ENCODE measurements around the gene PCDHGA9.
"Not testable (repeated sequence)": the region's sequence is repeated elsewhere in the genome, so short reads cannot be mapped to it uniquely, and the experiment has no call there.

Gene PCDHGA9

DNA sequence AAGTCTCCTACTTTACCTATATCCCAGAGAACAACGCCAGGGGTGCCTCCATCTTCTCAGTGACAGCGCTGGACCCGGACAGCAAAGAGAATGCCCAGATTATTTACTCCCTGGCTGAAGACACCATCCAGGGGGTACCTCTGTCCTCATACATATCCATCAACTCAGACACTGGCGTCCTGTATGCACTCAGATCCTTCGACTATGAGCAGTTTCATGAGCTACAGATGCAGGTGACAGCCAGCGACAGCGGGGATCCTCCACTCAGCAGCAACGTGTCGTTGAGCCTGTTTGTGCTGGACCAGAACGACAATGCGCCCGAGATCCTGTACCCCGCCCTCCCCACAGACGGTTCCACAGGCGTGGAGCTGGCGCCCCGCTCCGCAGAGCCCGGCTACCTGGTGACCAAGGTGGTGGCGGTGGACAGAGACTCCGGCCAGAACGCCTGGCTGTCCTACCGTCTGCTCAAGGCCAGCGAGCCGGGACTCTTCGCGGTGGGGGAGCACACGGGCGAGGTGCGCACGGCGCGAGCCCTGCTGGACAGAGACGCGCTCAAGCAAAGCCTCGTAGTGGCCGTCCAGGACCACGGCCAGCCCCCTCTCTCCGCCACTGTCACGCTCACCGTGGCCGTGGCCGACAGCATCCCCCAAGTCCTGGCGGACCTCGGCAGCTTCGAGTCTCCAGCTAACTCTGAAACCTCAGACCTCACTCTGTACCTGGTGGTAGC lies 12.1 kb downstream of the PCDHGA9 start:
- not testable (repeated sequence) for DNase-seq

DNA sequence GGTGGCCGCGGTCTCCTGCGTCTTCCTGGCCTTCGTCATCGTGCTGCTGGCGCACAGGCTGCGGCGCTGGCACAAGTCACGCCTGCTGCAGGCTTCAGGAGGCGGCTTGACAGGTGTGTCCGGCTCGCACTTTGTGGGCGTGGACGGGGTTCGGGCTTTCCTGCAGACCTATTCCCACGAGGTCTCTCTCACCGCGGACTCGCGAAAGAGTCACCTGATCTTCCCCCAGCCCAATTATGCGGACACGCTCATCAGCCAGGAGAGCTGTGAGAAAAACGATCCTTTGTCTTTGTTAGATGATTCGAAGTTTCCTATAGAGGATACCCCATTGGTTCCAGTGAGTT lies 12.7 kb downstream of the PCDHGA9 start:
- not testable (repeated sequence) for DNase-seq

DNA sequence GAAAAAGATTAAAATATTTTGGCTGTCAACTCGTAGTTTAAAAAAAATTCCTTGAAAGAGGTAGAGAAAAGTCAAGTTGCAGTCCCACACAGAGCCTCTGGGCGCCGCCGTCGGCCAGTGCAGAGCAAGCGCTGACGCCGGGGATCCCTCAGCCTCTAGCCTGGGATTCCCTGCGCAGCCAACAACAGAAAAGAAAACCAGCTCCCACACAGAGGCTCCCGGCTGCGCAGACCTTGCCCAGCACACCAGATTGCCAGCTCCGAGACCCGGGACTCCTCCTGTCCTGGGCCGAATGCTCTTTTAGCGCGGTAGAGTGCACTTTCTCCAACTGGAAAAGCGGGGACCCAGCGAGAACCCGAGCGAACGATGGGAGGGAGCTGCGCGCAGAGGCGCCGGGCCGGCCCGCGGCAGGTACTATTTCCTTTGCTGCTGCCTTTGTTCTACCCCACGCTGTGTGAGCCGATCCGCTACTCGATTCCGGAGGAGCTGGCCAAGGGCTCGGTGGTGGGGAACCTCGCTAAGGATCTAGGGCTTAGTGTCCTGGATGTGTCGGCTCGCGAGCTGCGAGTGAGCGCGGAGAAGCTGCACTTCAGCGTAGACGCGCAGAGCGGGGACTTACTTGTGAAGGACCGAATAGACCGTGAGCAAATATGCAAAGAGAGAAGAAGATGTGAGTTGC lies 15.1 kb downstream of the PCDHGA9 start, which contains the start of gene PCDHGB7:
PCDHGB7 (plus strand) TSS at position 184 of the 679 bp plus-strand sequence; CDS start at position 367, 183 bp downstream.
- DNase-seq: peak; percentile 72

DNA sequence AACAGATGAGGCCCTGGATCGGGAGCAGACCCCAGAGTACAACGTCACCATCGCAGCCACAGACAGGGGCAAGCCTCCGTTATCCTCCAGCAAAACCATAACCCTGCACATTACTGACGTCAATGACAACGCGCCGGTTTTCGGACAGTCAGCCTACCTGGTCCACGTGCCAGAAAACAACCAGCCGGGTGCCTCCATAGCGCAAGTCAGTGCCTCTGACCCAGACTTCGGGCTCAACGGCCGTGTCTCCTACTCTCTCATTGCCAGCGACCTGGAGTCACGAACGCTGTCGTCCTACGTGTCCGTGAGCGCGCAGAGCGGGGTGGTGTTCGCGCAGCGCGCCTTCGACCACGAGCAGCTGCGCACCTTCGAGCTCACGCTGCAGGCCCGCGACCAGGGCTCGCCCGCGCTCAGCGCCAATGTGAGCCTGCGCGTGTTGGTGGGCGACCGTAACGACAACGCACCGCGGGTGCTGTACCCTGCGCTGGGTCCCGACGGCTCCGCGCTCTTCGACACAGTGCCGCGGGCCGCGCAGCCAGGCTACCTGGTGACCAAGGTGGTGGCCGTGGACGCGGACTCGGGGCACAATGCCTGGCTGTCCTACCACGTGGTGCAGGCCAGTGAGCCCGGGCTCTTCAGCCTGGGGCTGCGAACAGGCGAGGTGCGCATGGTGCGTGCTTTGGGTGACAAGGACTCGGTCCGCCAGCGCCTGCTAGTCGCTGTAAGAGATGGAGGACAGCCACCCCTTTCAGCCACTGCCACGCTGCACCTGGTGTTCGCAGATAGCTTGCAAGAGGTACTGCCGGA lies 16.7 kb downstream of the PCDHGA9 start:
- DNase-seq: no peak

DNA sequence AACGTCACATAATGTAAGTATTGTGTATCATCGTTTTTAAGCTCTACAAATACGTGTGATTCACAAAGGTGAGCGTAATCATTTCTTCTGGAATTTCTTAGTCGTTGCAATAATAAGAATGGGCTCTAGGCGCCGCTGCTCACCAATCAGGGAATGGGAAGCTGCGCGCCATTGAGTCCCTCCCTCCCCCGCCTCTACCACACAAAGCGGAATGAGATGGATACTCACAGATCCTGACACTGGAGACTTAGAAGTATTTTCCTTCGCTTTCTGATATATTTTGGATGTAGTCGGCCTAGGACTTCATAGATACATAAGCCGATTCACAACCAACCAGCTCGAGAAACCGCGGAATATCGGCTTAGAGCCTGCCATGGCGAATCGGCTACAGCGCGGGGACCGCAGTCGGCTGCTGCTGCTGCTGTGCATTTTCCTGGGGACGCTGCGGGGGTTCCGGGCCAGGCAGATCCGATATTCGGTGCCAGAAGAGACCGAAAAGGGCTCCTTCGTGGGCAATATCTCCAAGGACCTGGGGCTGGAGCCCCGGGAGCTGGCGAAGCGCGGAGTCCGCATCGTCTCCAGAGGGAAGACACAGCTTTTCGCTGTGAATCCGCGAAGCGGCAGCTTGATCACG lies 18.4 kb downstream of the PCDHGA9 start, which contains the start of gene PCDHGA11:
PCDHGA11 (plus strand) TSS at position 197 of the 634 bp plus-strand sequence; CDS start at position 374, 177 bp downstream.
- DNase-seq: no peak

DNA sequence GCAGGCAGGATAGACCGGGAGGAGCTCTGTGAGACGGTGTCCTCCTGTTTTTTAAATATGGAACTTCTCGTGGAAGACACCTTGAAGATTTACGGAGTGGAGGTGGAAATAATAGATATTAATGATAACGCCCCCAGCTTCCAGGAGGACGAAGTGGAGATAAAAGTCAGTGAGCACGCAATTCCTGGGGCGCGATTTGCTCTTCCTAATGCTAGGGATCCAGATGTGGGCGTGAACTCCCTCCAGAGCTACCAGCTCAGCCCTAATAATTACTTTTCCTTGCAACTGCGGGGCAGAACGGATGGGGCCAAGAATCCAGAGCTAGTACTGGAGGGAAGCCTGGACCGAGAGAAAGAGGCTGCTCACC lies 18.9 kb downstream of the PCDHGA9 start:
- DNase-seq: no peak

DNA sequence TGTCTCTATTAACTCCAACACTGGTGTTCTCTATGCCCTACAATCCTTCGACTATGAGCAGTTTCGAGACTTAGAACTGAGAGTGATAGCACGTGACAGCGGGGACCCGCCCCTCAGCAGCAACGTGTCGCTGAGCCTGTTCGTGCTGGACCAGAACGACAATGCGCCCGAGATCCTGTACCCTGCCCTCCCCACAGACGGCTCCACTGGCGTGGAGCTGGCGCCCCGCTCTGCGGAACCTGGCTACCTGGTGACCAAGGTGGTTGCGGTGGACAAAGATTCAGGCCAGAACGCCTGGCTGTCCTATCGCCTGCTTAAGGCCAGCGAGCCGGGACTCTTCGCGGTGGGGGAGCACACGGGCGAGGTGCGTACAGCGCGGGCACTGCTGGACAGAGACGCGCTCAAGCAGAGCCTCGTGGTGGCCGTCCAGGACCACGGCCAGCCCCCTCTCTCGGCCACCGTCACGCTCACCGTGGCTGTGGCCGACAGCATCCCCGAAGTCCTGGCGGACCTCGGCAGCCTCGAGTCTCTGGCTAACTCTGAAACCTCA lies 20.2 kb downstream of the PCDHGA9 start:
- no peak for DNase-seq

DNA sequence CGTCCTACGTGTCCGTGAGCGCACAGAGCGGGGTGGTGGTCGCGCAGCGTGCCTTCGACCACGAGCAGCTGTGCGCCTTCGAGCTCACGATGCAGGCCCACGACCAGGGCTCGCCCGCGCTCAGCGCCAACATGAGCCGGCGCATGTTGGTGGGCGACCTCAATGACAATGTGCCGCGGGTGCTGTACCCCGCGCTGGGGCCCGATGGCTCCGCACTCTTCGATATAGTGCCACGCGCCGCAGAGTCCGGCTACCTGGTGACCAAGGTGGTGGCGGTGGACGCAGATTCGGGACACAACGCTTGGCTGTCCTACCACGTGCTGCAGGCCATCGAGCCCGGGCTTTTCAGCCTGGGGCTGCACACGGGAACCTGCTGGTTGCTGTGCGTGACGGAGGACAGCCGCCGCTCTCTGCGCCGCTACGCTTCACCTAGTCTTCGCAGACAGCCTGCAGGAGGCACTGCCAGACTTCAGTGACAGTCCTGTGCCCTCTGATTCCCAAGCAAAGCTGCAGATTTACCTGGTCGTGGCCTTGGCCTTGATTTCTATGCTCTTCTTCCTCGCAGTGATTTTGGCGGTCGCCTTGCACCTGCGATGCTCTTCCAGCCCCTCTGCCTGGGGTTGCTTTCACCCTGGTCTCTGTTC lies 25.3 kb downstream of the PCDHGA9 start:
- no peak for DNase-seq

DNA sequence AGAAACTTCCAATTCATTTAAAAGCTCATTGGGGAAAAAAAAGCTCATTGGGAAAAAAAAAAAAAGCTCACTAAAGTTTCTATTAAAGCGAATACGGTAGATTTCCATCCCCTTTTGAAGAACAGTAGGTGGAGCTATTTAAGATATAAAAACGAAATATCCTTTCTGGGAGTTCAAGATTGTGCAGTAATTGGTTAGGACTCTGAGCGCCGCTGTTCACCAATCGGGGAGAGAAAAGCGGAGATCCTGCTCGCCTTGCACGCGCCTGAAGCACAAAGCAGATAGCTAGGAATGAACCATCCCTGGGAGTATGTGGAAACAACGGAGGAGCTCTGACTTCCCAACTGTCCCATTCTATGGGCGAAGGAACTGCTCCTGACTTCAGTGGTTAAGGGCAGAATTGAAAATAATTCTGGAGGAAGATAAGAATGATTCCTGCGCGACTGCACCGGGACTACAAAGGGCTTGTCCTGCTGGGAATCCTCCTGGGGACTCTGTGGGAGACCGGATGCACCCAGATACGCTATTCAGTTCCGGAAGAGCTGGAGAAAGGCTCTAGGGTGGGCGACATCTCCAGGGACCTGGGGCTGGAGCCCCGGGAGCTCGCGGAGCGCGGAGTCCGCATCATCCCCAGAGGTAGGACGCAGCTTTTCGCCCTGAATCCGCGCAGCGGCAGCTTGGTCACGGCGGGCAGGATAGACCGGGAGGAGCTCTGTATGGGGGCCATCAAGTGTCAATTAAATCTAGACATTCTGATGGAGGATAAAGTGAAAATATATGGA lies 27.9 kb downstream of the PCDHGA9 start, which contains the start of gene PCDHGA12:
PCDHGA12 (plus strand) TSS at position 176 of the 782 bp plus-strand sequence; CDS start at position 429, 253 bp downstream.
- DNase-seq: no peak

DNA sequence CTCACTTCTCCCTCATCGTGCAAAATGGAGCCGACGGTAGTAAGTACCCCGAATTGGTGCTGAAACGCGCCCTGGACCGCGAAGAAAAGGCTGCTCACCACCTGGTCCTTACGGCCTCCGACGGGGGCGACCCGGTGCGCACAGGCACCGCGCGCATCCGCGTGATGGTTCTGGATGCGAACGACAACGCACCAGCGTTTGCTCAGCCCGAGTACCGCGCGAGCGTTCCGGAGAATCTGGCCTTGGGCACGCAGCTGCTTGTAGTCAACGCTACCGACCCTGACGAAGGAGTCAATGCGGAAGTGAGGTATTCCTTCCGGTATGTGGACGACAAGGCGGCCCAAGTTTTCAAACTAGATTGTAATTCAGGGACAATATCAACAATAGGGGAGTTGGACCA lies 28.7 kb downstream of the PCDHGA9 start:
- no peak for DNase-seq

DNA sequence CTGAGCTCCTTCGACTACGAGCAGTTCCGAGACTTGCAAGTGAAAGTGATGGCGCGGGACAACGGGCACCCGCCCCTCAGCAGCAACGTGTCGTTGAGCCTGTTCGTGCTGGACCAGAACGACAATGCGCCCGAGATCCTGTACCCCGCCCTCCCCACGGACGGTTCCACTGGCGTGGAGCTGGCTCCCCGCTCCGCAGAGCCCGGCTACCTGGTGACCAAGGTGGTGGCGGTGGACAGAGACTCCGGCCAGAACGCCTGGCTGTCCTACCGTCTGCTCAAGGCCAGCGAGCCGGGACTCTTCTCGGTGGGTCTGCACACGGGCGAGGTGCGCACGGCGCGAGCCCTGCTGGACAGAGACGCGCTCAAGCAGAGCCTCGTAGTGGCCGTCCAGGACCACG lies 29.7 kb downstream of the PCDHGA9 start:
- DNase-seq: not testable (repeated sequence)

DNA sequence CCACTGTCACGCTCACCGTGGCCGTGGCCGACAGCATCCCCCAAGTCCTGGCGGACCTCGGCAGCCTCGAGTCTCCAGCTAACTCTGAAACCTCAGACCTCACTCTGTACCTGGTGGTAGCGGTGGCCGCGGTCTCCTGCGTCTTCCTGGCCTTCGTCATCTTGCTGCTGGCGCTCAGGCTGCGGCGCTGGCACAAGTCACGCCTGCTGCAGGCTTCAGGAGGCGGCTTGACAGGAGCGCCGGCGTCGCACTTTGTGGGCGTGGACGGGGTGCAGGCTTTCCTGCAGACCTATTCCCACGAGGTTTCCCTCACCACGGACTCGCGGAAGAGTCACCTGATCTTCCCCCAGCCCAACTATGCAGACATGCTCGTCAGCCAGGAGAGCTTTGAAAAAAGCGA lies 30.1 kb downstream of the PCDHGA9 start:
- not testable (repeated sequence) for DNase-seq

DNA sequence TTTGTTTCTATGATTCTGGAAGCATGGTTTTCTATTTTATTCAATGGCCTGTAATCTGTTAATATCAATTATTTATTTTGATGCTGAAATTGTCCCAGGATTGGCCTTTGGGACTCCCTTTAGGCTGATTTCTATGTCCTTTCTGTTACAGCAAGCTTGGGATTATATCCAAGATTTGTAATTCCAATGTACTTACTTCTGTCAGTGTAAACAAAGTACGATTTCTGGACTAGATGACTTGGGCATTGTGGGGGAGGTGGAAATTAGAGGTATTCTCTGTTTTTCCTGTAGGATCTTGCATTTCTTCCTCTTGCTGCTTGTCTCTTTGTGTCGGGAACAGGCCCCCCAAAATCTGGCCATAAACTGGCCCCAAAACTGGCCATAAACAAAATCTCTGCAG lies 31.4 kb downstream of the PCDHGA9 start:
- DNase-seq: no peak

DNA sequence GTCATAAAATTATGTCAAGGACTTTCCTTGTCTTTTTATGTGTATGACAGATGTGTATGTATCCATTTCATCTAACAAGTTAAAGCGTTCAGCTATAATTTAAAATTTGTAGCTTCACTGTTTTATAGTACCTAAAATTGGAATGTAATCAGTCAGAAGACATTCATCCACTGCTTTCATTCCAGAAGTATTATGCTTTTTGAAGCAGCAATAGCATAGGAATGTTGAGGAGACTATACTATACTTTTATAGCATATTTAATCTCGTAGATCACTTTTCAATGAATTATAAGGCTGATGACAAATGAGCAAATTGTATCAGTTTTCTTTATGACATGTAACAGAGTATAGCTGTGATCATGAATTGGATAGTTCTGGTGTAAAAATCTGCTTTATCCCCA lies 34.6 kb downstream of the PCDHGA9 start:
- no peak for DNase-seq

DNA sequence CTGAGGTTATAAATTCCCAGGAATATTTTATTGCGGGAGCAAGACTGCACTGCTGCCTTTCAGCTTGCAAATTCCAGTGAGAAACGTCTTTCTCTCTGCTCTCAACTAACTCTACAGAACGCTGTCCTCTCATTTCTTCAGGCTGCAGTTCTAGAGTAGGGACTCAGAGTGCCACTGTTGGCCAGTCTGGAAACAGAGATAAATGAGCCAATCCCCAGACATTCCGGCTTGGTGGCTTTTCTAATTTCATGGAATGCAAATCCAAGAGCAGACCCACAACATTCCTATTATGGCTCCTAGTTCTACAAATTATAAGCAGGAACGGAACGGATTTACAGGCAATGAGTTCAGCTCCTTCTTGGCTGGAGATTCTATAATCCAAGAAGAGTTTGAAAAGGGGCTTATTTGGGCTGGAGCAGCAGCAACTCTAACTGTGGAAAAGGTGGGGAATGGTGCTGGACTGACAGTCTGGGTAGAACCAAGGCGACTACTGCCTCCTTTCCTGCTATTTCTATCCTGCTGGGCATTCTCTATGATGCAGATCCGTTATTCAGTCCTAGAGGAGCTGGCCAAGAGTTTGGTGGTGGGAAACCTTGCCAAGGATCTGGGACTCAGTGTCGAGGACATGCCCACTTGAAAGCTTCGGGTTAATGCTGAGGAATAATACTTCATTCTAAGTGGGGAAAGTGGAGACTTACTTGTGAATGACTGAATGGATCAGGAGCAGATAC lies 37.0 kb downstream of the PCDHGA9 start:
- DNase-seq: no peak

DNA sequence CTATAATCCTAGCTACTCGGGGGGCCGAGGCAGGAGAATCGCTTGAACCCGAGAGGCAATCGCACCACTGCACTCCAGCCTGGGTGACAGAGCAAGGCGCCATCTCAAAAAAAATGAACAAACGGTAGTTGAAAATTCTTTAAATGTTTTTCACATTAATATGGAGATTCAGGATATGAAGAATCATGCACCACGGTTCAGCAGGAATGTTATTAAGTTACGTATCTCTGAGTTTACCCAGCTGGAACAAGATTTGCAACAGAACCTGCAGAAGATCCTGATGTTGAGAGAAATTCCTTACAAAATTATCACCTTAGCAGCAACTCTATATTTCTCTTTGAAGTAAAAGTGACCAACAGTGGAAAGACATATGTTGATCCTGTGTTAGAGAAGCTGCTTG lies 37.8 kb downstream of the PCDHGA9 start:
- DNase-seq: peak; percentile 55

DNA sequence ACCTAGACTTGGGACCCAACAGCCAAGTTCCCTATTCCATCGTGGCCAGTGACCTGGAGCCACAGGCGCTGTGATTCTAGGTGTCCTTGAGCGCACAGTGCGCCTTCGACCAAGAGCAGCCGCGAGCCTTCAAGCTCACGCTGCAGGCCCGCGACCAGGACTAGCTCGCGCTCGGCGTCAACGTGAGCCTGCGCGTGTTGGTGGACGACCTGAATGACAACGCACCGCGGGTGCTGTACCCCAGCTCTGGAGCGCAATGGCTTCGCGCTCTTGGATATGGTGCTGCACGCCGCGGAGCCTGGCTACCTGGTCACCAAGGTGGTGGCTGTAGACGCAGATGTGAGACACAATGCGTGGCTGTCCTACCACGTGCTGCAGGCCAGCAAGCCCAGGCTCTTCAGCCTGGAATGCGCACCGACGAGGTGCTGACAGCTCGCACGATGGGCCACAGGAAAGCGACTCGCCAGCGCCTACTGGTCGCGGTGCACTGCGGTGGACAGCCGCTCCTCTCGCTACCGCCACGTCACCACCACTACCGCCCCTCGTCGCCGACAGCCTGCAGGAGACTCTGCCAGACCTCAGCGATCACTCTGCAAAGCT lies 39.1 kb downstream of the PCDHGA9 start:
- no peak for DNase-seq
